H9 (cell line): ENCODE data around the gene ASB5. TPM values are rescaled to one million over a fixed set of nuclear protein-coding genes. Genes with fewer than 3 reads are reported as not detected.

Experiments
- DNase-seq: peaks from one replicate; pipeline ENCODE4 v3.0.0-alpha.2; 2017
- H2AFZ ChIP-seq: one replicate; pipeline ENCODE4 v1.6.1; 2013; ENCODE audit warnings: mild to moderate bottlenecking, low read length, control low read depth, moderate library complexity
- H2AK5ac ChIP-seq: 2 replicates; pipeline ENCODE4 v1.6.1; 2013; ENCODE audit warnings: low read length, control low read depth, mixed read lengths; ENCODE audit not compliant: insufficient read length
- H2BK120ac ChIP-seq: one replicate; pipeline ENCODE4 v1.6.1; 2013; ENCODE audit warnings: low read depth, mild to moderate bottlenecking, low read length, control low read depth, inconsistent platforms; ENCODE audit not compliant: poor library complexity, severe bottlenecking
- H2BK12ac ChIP-seq: 2 replicates; pipeline ENCODE4 v1.6.1; 2013; ENCODE audit warnings: low read length, control low read depth, mixed read lengths, low read depth; ENCODE audit not compliant: insufficient read length
- H2BK15ac ChIP-seq: 2 replicates; pipeline ENCODE4 v1.6.1; 2013; ENCODE audit warnings: low read depth, low read length, control low read depth
- H2BK20ac ChIP-seq: one replicate; pipeline ENCODE4 v1.6.1; 2013; ENCODE audit warnings: low read depth, mild to moderate bottlenecking, low read length, control low read depth, inconsistent platforms; ENCODE audit not compliant: poor library complexity, severe bottlenecking
- H2BK5ac ChIP-seq: 2 replicates; pipeline ENCODE4 v1.6.1; 2013; ENCODE audit warnings: low read length, control low read depth, mixed read lengths; ENCODE audit not compliant: insufficient read length
- H3K14ac ChIP-seq: 2 replicates; pipeline ENCODE4 v1.6.1; 2013; ENCODE audit warnings: low read length, control low read depth; ENCODE audit not compliant: insufficient read depth
- H3K18ac ChIP-seq: 2 replicates; pipeline ENCODE4 v1.6.1; 2013; ENCODE audit warnings: low read depth, mild to moderate bottlenecking, mixed read lengths, low read length, control low read depth; ENCODE audit not compliant: insufficient read length
- H3K23ac ChIP-seq: 2 replicates; pipeline ENCODE4 v1.6.1; 2013; ENCODE audit warnings: low read length, control low read depth, mixed read lengths, low read depth; ENCODE audit not compliant: insufficient read length
- H3K23me2 ChIP-seq: 2 replicates; pipeline ENCODE4 v1.6.1; 2013; ENCODE audit warnings: low read depth, mild to moderate bottlenecking, mixed read lengths, low read length, control low read depth; ENCODE audit not compliant: insufficient read length, poor library complexity, severe bottlenecking
- H3K27ac ChIP-seq: 2 replicates; pipeline ENCODE4 v1.5.1; 2013; ENCODE audit warnings: low read length, control low read depth, mixed read lengths, low read depth; ENCODE audit not compliant: insufficient read length
- H3K27me3 ChIP-seq: 2 replicates; pipeline ENCODE4 v1.6.1; 2013; ENCODE audit warnings: low read length, control low read depth, inconsistent platforms; ENCODE audit not compliant: insufficient read depth
- H3K4ac ChIP-seq: 2 replicates; pipeline ENCODE4 v1.6.1; 2013; ENCODE audit warnings: low read depth, mild to moderate bottlenecking, control low read depth, inconsistent platforms, low read length, moderate library complexity
- H3K4me1 ChIP-seq: 2 replicates; pipeline ENCODE4 v1.6.1; 2013; ENCODE audit warnings: low read length, control low read depth, inconsistent platforms; ENCODE audit not compliant: insufficient read depth
- H3K4me2 ChIP-seq: 2 replicates; pipeline ENCODE4 v1.6.1; 2013; ENCODE audit warnings: low read length, control low read depth, mixed read lengths; ENCODE audit not compliant: insufficient read length, insufficient read depth
- H3K56ac ChIP-seq: 2 replicates; pipeline ENCODE4 v1.6.1; 2013; ENCODE audit warnings: low read depth, mild to moderate bottlenecking, mixed read lengths, low read length, control low read depth; ENCODE audit not compliant: insufficient read length
- H3K79me1 ChIP-seq: 2 replicates; pipeline ENCODE4 v1.6.1; 2013; ENCODE audit warnings: low read depth, mild to moderate bottlenecking, moderate library complexity, low read length, control low read depth, inconsistent platforms; ENCODE audit not compliant: insufficient read depth, poor library complexity, severe bottlenecking
- H3K79me2 ChIP-seq: 2 replicates; pipeline ENCODE4 v1.6.1; 2013; ENCODE audit warnings: low read length, control low read depth, inconsistent platforms; ENCODE audit not compliant: insufficient read depth
- H3K9ac ChIP-seq: 2 replicates; pipeline ENCODE4 v1.6.1; 2013; ENCODE audit warnings: low read length, control low read depth, mixed read lengths; ENCODE audit not compliant: insufficient read length; ENCODE audit errors: extremely low read depth
- H3K9me3 ChIP-seq: one replicate; pipeline ENCODE4 v1.6.1; 2013; ENCODE audit warnings: low read depth, low read length, inconsistent platforms; ENCODE audit not compliant: control insufficient read depth
- H3T11ph ChIP-seq: one replicate; pipeline ENCODE4 v1.6.1; 2013; ENCODE audit warnings: mild to moderate bottlenecking, low read length, control low read depth, inconsistent platforms
- H4K20me1 ChIP-seq: one replicate; pipeline ENCODE4 v1.6.1; 2013; ENCODE audit not compliant: control insufficient read depth, insufficient read length, insufficient read depth
- H4K5ac ChIP-seq: 2 replicates; pipeline ENCODE4 v1.6.1; 2013; ENCODE audit warnings: low read depth, mild to moderate bottlenecking, mixed read lengths, low read length, control low read depth; ENCODE audit not compliant: insufficient read length
- H4K8ac ChIP-seq: replicated peaks from 2 replicates; pipeline ENCODE4 v1.6.1; 2013; ENCODE audit warnings: low read length, control low read depth, mixed read lengths, low read depth; ENCODE audit not compliant: insufficient read length
- H4K91ac ChIP-seq: 2 replicates; pipeline ENCODE4 v1.6.1; 2013; ENCODE audit warnings: low read depth, mild to moderate bottlenecking, moderate library complexity, mixed read lengths, low read length, control low read depth; ENCODE audit not compliant: insufficient read length
- H3K27ac Mint-ChIP-seq, 3 experiments: 2 replicates in 2 of 3; 3 replicates in 1 of 3; pipeline ENCODE4 v1.8.0; 2020 to 2021; ENCODE audit warnings: mixed read lengths in 3 of 3, mild to moderate bottlenecking in 1 of 3, moderate library complexity in 1 of 3
- H3K27me3 Mint-ChIP-seq: 2 replicates; pipeline ENCODE4 v1.8.0; 2021; ENCODE audit warnings: low read depth, mild to moderate bottlenecking, moderate library complexity, mixed read lengths
- H3K36me3 Mint-ChIP-seq, 3 experiments: 2 replicates in 2 of 3; 3 replicates in 1 of 3; pipeline ENCODE4 v1.8.0; 2020 to 2021; ENCODE audit warnings: low read depth in 3 of 3, mixed read lengths in 3 of 3; ENCODE audit not compliant: insufficient read depth in 1 of 3
- H3K4me1 Mint-ChIP-seq, 2 experiments: 2 replicates each; pipeline ENCODE4 v1.8.0; 2020; ENCODE audit warnings: mixed read lengths in 2 of 2
- H3K4me3 Mint-ChIP-seq, 2 experiments: 2 replicates in 1 of 2; 3 replicates in 1 of 2; pipeline ENCODE4 v1.8.0; 2020 to 2021; ENCODE audit warnings: mild to moderate bottlenecking in 2 of 2, mixed read lengths in 2 of 2, moderate library complexity in 1 of 2
- H3K9me3 Mint-ChIP-seq, 2 experiments: 2 replicates in 1 of 2; 3 replicates in 1 of 2; pipeline ENCODE4 v1.8.0; 2020; ENCODE audit warnings: mild to moderate bottlenecking in 2 of 2, mixed read lengths in 2 of 2, moderate library complexity in 1 of 2
- CTCF ChIP-seq: fragments of 200-600 bp; sonication (generic); conservative IDR thresholded peaks from 3 replicates; pipeline ENCODE4 v1.8.0; 2021; ENCODE audit warnings: antibody characterized with exemption, mild to moderate bottlenecking
- WGBS: extraction: QIAGEN DNeasy Blood & Tissue Kit; methylation state at CpG from one replicate; pipeline ENCODE4 v1.1.7; 2013; ENCODE audit warnings: missing lambda C conversion rate, low lambda C conversion rate, mixed read lengths; ENCODE audit not compliant: insufficient read length; ENCODE audit errors: extremely low coverage; 5-methylcytosine and 5-hydroxymethylcytosine counted together
- total RNA-seq: library from RNA; stranded (reverse); gene quantifications from 2 replicates; pipeline ENCODE4 v1.2.1, GENCODE V29; 2021

Gene ASB5
- total RNA-seq, 1 experiment from 2014 or later = not detected

DNA sequence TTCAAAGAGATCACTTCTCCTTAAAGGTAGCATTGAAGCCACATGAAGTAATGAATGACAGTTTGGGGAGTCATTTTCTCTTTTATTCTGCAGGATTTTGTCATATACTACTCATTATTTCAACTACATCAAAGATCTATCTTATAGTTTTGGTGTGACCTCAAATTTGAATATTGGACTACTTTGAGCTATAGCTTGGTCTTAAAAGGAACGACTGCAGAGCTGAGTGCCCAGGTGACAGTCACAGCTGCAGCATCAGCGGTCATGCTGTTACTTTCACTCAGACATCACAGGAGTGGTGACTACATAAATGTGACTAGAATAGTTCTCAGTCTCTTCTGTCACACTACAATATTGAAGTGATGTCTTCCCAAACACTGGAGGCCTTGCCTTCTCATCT, 40.0 kb upstream of the ASB5 start:
- Histone ChIP-seq H2BK15ac (no peak overlapping the region), H3K79me1 (no peaks in the 10 kb centered on the region), H3K9me3 (no peaks in the 10 kb centered on the region), H2AFZ (no peak overlapping the region), H2AK5ac (no peak overlapping the region), H3T11ph (no peak overlapping the region), H4K8ac (no peak overlapping the region), H2BK120ac (no peak overlapping the region), H3K27ac (no peak overlapping the region), H3K23me2 (no peaks in the 10 kb centered on the region), H3K23ac (no peak overlapping the region), H3K18ac (no peak overlapping the region), H3K79me2 (no peaks in the 10 kb centered on the region), H4K91ac (no peak overlapping the region), H2BK5ac (no peak overlapping the region), H3K4me2 (no peak overlapping the region), H3K56ac (no peak overlapping the region), H2BK12ac (no peak overlapping the region), H3K9ac (no peak overlapping the region), H4K20me1 (no peaks in the 10 kb centered on the region), H3K4me1 (no peaks in the 10 kb centered on the region), H4K5ac (no peak overlapping the region), H2BK20ac (no peak overlapping the region), H3K27me3 (peaks cover 8% of the 10 kb centered on the region; the same call in 1 of the 2 replicates), H3K14ac (no peak overlapping the region), H3K4ac (no peak overlapping the region)
- no peaks in the 10 kb centered on the region for H3K9me3 Mint-ChIP-seq
- TF ChIP-seq CTCF = no peak
- no peak overlapping the region for H3K27ac Mint-ChIP-seq
- peaks cover 34% of the 10 kb centered on the region for H3K27me3 Mint-ChIP-seq
- no peaks in the 10 kb centered on the region for H3K36me3 Mint-ChIP-seq
- no peak overlapping the region for H3K4me3 Mint-ChIP-seq
- no peak for DNase-seq
- H3K4me1 Mint-ChIP-seq = peaks cover 6% of the 10 kb centered on the region in 2 experiments
- WGBS = no CpG with 5 or more reads among the region's 2 CpGs
